ENCODE data around the gene NT5C. TPM values are rescaled to one million over a fixed set of nuclear protein-coding genes. Genes with fewer than 3 reads are reported as not detected.
"Not testable (repeated sequence)": the region's sequence is repeated elsewhere in the genome, so short reads cannot be mapped to it uniquely, and the experiment has no call there.

The NT5C gene
- total RNA-seq, 2 experiments from 2014 or later, result 45.2 to 50.4 TPM

GRCh38 chr17:75137762-75138161 lies 6.2 kb upstream of the NT5C start:
- Mint-ChIP-seq H3K36me3 (ENCODE audit: low read depth) (peaks cover 36% of the 10 kb centered on the region), H3K4me1 (peaks cover 30% of the 10 kb centered on the region)
- H3K9me3 Mint-ChIP-seq, DNase-seq, H3K27me3 Mint-ChIP-seq, H3K27ac Mint-ChIP-seq, POLR2A ChIA-PET, H3K4me3 Mint-ChIP-seq: not testable (repeated sequence)
- CTCF ChIA-PET, result interaction anchor here (0.6 to 1.7 kb wide), 4 partner anchors 12 to 53 kb away, joined by 3 to 4 read pairs (median 3); no protein-coding TSS in a partner anchor

GRCh38 chr17:75135946-75136345 lies 4.4 kb upstream of the NT5C start:
- no peak for DNase-seq
- H3K27me3 Mint-ChIP-seq, result no peaks in the 10 kb centered on the region
- H3K27ac Mint-ChIP-seq, result no peak overlapping the region
- no peak overlapping the region for H3K4me3 Mint-ChIP-seq
- H3K36me3 Mint-ChIP-seq (ENCODE audit: low read depth), result peaks cover 23% of the 10 kb centered on the region
- H3K4me1 Mint-ChIP-seq, result peaks cover 29% of the 10 kb centered on the region
- POLR2A ChIA-PET, result no interaction called here
- CTCF ChIA-PET, result interaction anchor here (0.8 to 1.2 kb wide), 2 partner anchors 11 to 16 kb away, joined by 3 read pairs; no protein-coding TSS in a partner anchor
- H3K9me3 Mint-ChIP-seq, result no peaks in the 10 kb centered on the region

DNA sequence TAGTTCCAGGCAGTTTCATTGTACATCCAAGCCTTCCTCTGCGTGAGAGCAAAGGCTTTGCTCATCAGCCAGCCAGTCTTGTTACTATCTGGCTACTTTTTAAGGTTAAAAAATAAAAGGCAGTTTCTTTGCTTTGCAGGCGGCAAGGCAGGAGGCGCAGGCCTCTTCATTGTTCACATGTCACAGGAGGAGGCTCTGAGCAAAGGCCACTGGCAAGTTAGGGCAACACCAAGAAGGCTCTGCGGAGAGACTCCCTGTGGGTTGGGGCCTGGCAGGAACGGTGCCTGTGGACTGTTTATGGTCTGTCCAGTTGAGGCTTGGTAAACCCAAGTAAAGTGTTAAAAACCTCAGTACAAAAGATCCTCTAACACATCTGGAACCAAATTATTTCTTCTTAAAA lies 3.9 kb upstream of the NT5C start:
- H3K27me3 Mint-ChIP-seq, result no peaks in the 10 kb centered on the region
- peaks cover 28% of the 10 kb centered on the region for H3K4me1 Mint-ChIP-seq
- H3K4me3 Mint-ChIP-seq, result no peak overlapping the region
- peaks cover 21% of the 10 kb centered on the region for H3K36me3 Mint-ChIP-seq (ENCODE audit: low read depth)
- no peak overlapping the region for H3K27ac Mint-ChIP-seq
- CTCF ChIA-PET, result interaction anchor here (0.6 to 13.8 kb wide), 3 partner anchors 9 to 20 kb away, joined by 3 to 150 read pairs (median 3); no protein-coding TSS in a partner anchor
- H3K9me3 Mint-ChIP-seq, result no peaks in the 10 kb centered on the region
- no peak for DNase-seq
- POLR2A ChIA-PET, result no interaction called here

DNA sequence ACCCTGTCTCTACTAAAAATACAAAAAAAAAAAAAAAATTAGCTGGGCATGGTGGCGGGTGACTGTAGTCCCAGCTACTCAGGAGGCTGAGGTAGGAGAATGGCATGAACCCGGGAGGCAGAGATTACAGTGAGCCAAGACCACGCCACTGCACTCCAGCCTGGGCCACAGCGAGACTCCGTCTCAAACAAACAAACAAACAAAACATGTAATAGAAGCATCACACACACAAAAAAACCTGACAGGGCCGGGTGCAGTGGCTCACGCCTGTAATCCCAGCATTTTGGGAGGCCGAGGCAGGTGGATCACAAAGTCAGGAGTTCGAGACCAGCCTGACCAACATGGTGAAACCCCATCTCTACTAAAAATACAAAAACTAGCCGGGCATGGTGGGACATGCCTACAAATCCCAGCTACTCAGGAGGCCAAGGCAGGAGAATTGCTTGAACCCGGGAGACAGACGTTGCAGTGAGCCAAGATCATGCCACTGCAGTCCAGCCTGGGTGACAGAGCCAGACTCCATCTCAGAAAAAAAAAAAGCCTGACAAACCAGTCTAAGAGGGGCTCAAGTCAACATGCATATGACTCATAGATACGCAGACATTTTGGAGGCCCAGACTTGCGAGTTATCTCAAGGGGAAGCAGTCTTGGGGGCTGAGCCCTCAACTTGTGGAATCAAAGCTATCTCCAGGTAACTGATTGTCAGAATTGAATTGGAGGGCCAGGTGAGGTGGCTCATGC lies 2.2 kb upstream of the NT5C start:
- H3K9me3 Mint-ChIP-seq, DNase-seq, H3K27me3 Mint-ChIP-seq: not testable (repeated sequence)
- Mint-ChIP-seq H3K27ac (peak overlapping the region; percentile 60), H3K4me1 (peaks cover 30% of the 10 kb centered on the region), H3K36me3 (ENCODE audit: low read depth) (peaks cover 18% of the 10 kb centered on the region), H3K4me3 (peak overlapping the region; percentile 7)
- POLR2A ChIA-PET, result interaction anchor here (1.1 kb wide), 1 partner anchor 20 kb away, joined by 3 read pairs; no protein-coding TSS in a partner anchor
- CTCF ChIA-PET, result interaction anchor here (0.7 to 13.8 kb wide), 4 partner anchors 8 to 74 kb away, joined by 3 to 150 read pairs (median 7); no protein-coding TSS in a partner anchor

DNA sequence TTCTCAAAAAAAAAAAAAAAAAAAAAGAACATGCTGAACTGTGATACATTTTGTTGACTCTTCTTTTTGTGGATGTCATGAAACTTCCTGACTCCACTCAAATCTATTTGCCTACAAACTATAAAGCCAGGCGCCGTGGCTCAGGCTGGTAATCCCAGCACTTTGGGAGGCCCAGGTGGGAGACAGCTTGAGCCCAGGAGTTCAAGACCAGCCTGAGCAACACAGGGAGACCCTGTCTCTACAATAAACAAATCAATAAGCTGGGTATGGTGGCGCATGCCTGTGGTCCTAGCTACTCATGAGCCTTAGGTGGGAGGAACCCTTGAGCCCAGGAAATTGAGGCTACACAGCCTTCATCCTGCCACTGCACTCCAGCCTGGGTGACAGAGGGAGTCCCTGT lies 1.5 kb upstream of the NT5C start:
- no peaks in the 10 kb centered on the region for H3K27me3 Mint-ChIP-seq
- no peak for DNase-seq
- peaks cover 30% of the 10 kb centered on the region for H3K4me1 Mint-ChIP-seq
- POLR2A ChIA-PET, result interaction anchor here (1.1 kb wide), 1 partner anchor 19 kb away, joined by 3 read pairs; no protein-coding TSS in a partner anchor
- no peaks in the 10 kb centered on the region for H3K9me3 Mint-ChIP-seq
- H3K4me3 Mint-ChIP-seq, result peak overlapping the region; percentile 27
- H3K27ac Mint-ChIP-seq, result peak overlapping the region; percentile 54
- CTCF ChIA-PET, result interaction anchor here (0.6 to 13.8 kb wide), 6 partner anchors 8 to 78 kb away, joined by 3 to 150 read pairs (median 6); no protein-coding TSS in a partner anchor
- peaks cover 20% of the 10 kb centered on the region for H3K36me3 Mint-ChIP-seq (ENCODE audit: low read depth)

- H3K4me3 Mint-ChIP-seq, result peak overlapping the region; percentile 78
- H3K36me3 Mint-ChIP-seq (ENCODE audit: low read depth), result peaks cover 20% of the 10 kb centered on the region
- not testable (repeated sequence) for DNase-seq, H3K9me3 Mint-ChIP-seq, H3K27me3 Mint-ChIP-seq
- peak overlapping the region; percentile 88 for H3K27ac Mint-ChIP-seq
- ChIA-PET CTCF (interaction anchor here (0.6 to 13.8 kb wide), 20 partner anchors 9 to 1786 kb away, joined by 3 to 150 read pairs (median 4); partner anchors contain the start of gene MIF4GD), POLR2A (interaction anchor here (1.1 kb wide), 1 partner anchor 19 kb away, joined by 3 read pairs; no protein-coding TSS in a partner anchor)
- H3K4me1 Mint-ChIP-seq, result peaks cover 30% of the 10 kb centered on the region
Measured at GRCh38 chr17:75132018-75133000, 767 bp upstream of the NT5C start.

DNA sequence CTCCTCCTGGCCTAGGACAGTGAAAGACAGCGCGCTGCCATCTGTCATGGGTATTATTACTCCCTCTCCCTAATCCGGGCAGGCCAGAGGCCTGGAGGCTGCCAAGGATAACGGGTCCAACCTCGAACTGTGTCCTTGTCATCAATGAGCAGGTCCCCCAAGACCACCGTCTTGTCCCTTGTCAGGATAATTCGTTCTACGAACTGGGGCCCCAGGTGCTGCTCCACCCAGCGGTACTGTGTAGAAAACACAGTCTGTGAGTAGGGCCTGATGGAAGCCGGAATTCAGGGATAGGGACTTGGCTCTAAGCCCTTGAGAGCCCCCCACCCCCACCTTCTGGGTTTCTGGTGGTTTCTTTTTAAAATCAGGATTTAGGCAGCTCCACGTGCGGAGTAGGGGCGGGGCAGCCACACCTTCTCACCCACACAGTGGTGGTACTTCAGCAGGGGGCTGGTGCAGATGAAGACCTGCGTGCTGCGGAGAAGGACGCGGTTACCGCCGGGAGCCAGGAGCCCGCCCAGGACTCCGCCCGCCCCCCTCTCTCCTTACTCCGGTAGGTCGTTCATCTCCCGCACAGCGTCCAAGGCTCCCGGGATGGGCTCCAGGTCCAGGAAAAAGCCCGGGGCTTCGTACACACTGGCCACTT lies 787 bp downstream of the NT5C start:
- H3K27ac Mint-ChIP-seq, result peak overlapping the region; percentile 89
- ChIA-PET CTCF (interaction anchor here (0.5 to 13.8 kb wide), 19 partner anchors 10 to 169 kb away, joined by 3 to 150 read pairs (median 4); no protein-coding TSS in a partner anchor), POLR2A (interaction anchor here (0.6 kb wide), 1 partner anchor 119 kb away, joined by 5 read pairs; no protein-coding TSS in a partner anchor)
- DNase-seq, result peak; percentile 55
- H3K4me3 Mint-ChIP-seq, result peak overlapping the region; percentile 83
- peaks cover 22% of the 10 kb centered on the region for H3K36me3 Mint-ChIP-seq (ENCODE audit: low read depth)
- peaks cover 35% of the 10 kb centered on the region for H3K4me1 Mint-ChIP-seq
- H3K9me3 Mint-ChIP-seq, result no peaks in the 10 kb centered on the region
- H3K27me3 Mint-ChIP-seq, result no peaks in the 10 kb centered on the region

DNA sequence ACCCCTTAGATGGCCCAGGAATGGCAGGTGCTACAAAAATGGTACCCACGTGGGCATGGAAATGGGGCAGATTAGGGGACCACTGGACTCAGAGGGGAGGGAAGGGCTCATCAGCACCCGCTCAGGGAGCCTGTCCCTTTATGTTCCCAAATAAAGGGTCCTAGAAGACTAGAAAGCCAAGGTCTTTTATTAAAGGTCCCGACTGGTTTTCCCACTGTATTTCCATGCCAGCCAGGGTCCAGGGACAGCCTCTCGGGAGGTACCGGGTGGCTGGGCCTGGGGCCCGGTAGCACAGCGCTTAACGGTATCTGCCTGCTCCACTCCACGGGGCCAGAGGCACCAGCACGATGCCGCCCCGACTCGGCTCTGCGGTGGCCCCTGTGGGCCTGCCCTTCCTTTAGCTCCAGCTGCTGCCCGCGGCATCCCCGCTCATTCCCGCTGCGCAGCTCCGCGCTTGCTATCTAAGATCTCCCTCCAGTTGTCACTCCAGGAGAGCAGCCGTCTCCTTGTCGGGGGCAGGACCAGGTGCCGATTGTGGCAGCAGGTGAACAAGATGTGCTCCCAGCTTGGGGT lies 1.4 kb downstream of the NT5C start:
- Mint-ChIP-seq H3K27me3 (no peaks in the 10 kb centered on the region), H3K27ac (no peak overlapping the region), H3K4me3 (peak overlapping the region; percentile 83), H3K9me3 (no peaks in the 10 kb centered on the region), H3K4me1 (peaks cover 41% of the 10 kb centered on the region), H3K36me3 (ENCODE audit: low read depth) (peaks cover 21% of the 10 kb centered on the region)
- no peak for DNase-seq
- ChIA-PET CTCF (interaction anchor here (0.6 to 13.8 kb wide), 10 partner anchors 9 to 108 kb away, joined by 3 to 150 read pairs (median 6); no protein-coding TSS in a partner anchor), POLR2A (no interaction called here)

DNA sequence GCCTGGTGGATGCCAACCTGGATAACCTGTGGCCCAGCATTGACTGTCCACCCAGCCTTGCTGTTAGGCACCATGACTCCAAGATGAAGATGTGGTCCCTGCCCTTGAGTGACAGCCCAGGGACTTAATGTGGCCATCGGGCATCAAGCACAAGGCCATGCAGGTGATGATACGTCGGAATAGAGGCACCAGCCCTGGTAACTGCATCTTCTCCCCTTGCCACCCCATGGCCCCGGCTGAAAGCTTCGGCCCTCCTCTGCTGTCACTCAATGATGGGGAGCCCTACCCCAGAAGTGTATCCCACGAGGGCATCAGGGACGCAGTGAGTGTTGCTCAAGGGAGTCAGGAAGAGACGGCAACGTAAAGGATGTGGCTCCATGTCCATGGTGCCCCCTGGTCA lies 2.0 kb downstream of the NT5C start:
- POLR2A ChIA-PET, result no interaction called here

GRCh38 chr17:75128694-75129505 lies 2.6 kb downstream of the NT5C start:
- Mint-ChIP-seq H3K4me3 (peak overlapping the region; percentile 51), H3K27ac (no peak overlapping the region), H3K27me3 (no peaks in the 10 kb centered on the region), H3K36me3 (ENCODE audit: low read depth) (peaks cover 28% of the 10 kb centered on the region), H3K9me3 (peaks cover 4% of the 10 kb centered on the region), H3K4me1 (peaks cover 52% of the 10 kb centered on the region)
- CTCF ChIA-PET, result interaction anchor here (1.2 to 13.8 kb wide), 4 partner anchors 9 to 41 kb away, joined by 3 to 150 read pairs (median 3); no protein-coding TSS in a partner anchor
- POLR2A ChIA-PET, result no interaction called here
- no peak for DNase-seq

More for the DNA sequence above, 2.0 kb downstream of the NT5C start:
- peak overlapping the region; percentile 51 for H3K4me3 Mint-ChIP-seq
- H3K27me3 Mint-ChIP-seq, result no peaks in the 10 kb centered on the region
- peaks cover 21% of the 10 kb centered on the region for H3K36me3 Mint-ChIP-seq (ENCODE audit: low read depth)
- peaks cover 45% of the 10 kb centered on the region for H3K4me1 Mint-ChIP-seq
- DNase-seq, result no peak
- no peak overlapping the region for H3K27ac Mint-ChIP-seq
- H3K9me3 Mint-ChIP-seq, result no peaks in the 10 kb centered on the region
- CTCF ChIA-PET, result interaction anchor here (0.6 to 13.8 kb wide), 5 partner anchors 10 to 70 kb away, joined by 3 to 150 read pairs (median 8); no protein-coding TSS in a partner anchor

DNA sequence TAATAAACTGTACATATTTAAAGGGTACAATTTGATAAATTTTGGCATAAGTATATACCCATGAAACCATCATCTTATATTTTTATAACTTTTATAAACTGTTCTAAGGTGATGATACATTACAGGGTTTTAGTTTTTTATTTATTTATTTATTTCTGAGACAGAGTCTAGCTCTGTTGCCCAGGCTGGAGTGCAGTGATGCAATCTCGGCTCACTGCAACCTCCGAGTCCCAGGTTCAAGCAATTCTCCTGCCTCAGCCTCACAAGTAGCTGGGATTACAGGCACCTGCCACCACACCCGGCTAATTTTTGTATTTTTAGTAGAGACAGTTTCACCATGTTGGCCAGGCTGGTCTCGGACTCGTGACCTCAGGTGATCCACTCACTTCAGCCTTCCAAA lies 3.6 kb downstream of the NT5C start:
- CTCF ChIA-PET, result interaction anchor here (0.6 to 13.8 kb wide), 4 partner anchors 12 to 41 kb away, joined by 3 to 150 read pairs (median 4); no protein-coding TSS in a partner anchor
- DNase-seq, H3K4me3 Mint-ChIP-seq, H3K27me3 Mint-ChIP-seq, POLR2A ChIA-PET, H3K9me3 Mint-ChIP-seq: not testable (repeated sequence)
- peaks cover 54% of the 10 kb centered on the region for H3K4me1 Mint-ChIP-seq
- peak overlapping the region; percentile 33 for H3K27ac Mint-ChIP-seq
- peaks cover 29% of the 10 kb centered on the region for H3K36me3 Mint-ChIP-seq (ENCODE audit: low read depth)
